GM12875 (cell line): ENCODE measurements around the gene MEF2A.
A peak's percentile ranks its signal among the peaks of the same experiment; 100 is the strongest.

Experiments used
- H3K4me3 ChIP-seq: one replicate; pipeline ENCODE4 v1.5.1; 2011; ENCODE audit warnings: low read depth, low read length, control low read depth
- CTCF ChIP-seq: IDR thresholded peaks from 2 replicates; pipeline ENCODE4 v1.5.1; 2011; ENCODE audit warnings: low read depth, mild to moderate bottlenecking, control low read depth, inconsistent platforms, low read length, moderate library complexity, borderline replicate concordance; ENCODE audit not compliant: insufficient read depth

The MEF2A gene

GRCh38 chr15:99752556-99752955 is 186.8 kb downstream of the MEF2A start:
- no peak overlapping the region for H3K4me3 ChIP-seq
- TF ChIP-seq CTCF: no peak

- no peak for TF ChIP-seq CTCF
- no peak overlapping the region for H3K4me3 ChIP-seq
These were observed 187.3 kb downstream of the MEF2A start for GRCh38 chr15:99753066-99753465.

GRCh38 chr15:99755692-99756409 is 190.1 kb downstream of the MEF2A start:
- TF ChIP-seq CTCF: peak; percentile 71
- no peak overlapping the region for H3K4me3 ChIP-seq

- H3K4me3 ChIP-seq: no peak overlapping the region
- no peak for TF ChIP-seq CTCF
These were observed 196.5 kb downstream of the MEF2A start for GRCh38 chr15:99762288-99762687.

GRCh38 chr15:99763827-99764226 is 198.0 kb downstream of the MEF2A start:
- no peak overlapping the region for H3K4me3 ChIP-seq
- no peak for TF ChIP-seq CTCF

- TF ChIP-seq CTCF: no peak
- H3K4me3 ChIP-seq: no peak overlapping the region
These were observed 198.7 kb downstream of the MEF2A start for GRCh38 chr15:99764522-99764921.
